Mesenchymal stem cell (in vitro differentiated cells and primary cell): Measurements from ENCODE around the gene ADAMTSL1.
A peak's percentile ranks its signal among the peaks of the same experiment; 100 is the strongest.

Experiments used
- DNase-seq: peaks from one replicate; pipeline ENCODE4 v3.0.0-alpha.2; 2013
- H2AFZ ChIP-seq: one replicate; pipeline ENCODE4 v1.6.1; 2013; ENCODE audit warnings: low read depth, mild to moderate bottlenecking, control low read depth, inconsistent platforms, low read length, moderate library complexity
- H2AK5ac ChIP-seq: 2 replicates; pipeline ENCODE4 v1.6.1; 2013; ENCODE audit warnings: low read length, moderate library complexity, mild to moderate bottlenecking, inconsistent platforms; ENCODE audit not compliant: severe bottlenecking
- H2BK120ac ChIP-seq: one replicate; pipeline ENCODE4 v1.6.1; 2013; ENCODE audit warnings: low read depth, mild to moderate bottlenecking, inconsistent platforms, low read length, moderate library complexity
- H2BK12ac ChIP-seq, 2 experiments: one replicate each; pipeline ENCODE4 v1.6.1; 2013; ENCODE audit warnings: inconsistent platforms in 2 of 2, low read length in 2 of 2, mild to moderate bottlenecking in 2 of 2, moderate library complexity in 2 of 2, control low read depth in 1 of 2
- H2BK15ac ChIP-seq: one replicate; pipeline ENCODE4 v1.6.1; 2013; ENCODE audit warnings: mild to moderate bottlenecking, low read depth, inconsistent platforms; ENCODE audit not compliant: poor library complexity, severe bottlenecking
- H2BK5ac ChIP-seq: 2 replicates; pipeline ENCODE4 v1.6.1; 2013; ENCODE audit warnings: low read depth, mild to moderate bottlenecking, low read length, control low read depth, inconsistent platforms; ENCODE audit not compliant: poor library complexity, severe bottlenecking
- H3K14ac ChIP-seq, 2 experiments: one replicate each; pipeline ENCODE4 v1.6.1; 2013; ENCODE audit warnings: inconsistent platforms in 2 of 2, low read length in 2 of 2, control low read depth in 1 of 2, mild to moderate bottlenecking in 1 of 2, moderate library complexity in 1 of 2
- H3K18ac ChIP-seq, 2 experiments: one replicate each; pipeline ENCODE4 v1.6.1; 2013; ENCODE audit warnings: inconsistent platforms in 2 of 2, low read length in 2 of 2, control low read depth in 1 of 2, low read depth in 1 of 2, mild to moderate bottlenecking in 1 of 2
- H3K23ac ChIP-seq, 2 experiments: one replicate each; pipeline ENCODE4 v1.6.1; 2013; ENCODE audit warnings: inconsistent platforms in 2 of 2, low read length in 2 of 2, mild to moderate bottlenecking in 2 of 2, moderate library complexity in 2 of 2, control low read depth in 1 of 2
- H3K27ac ChIP-seq: 2 replicates; pipeline ENCODE4 v1.5.1; 2013; ENCODE audit warnings: mild to moderate bottlenecking, moderate library complexity, low read length, control low read depth, inconsistent platforms; ENCODE audit not compliant: poor library complexity, severe bottlenecking
- H3K27me3 ChIP-seq, 2 experiments: 2 replicates each; pipeline versions ENCODE4 v1.6.1 to v1.7.0; 2013; ENCODE audit warnings: low read length in 2 of 2, mild to moderate bottlenecking in 2 of 2, moderate library complexity in 2 of 2, control low read depth in 1 of 2, inconsistent platforms in 1 of 2; ENCODE audit not compliant: control insufficient read depth in 1 of 2, insufficient read depth in 1 of 2
- H3K36me3 ChIP-seq, 2 experiments: 2 replicates each; pipeline versions ENCODE4 v1.6.1 to v1.7.0; 2013; ENCODE audit warnings: low read length in 2 of 2, control low read depth in 1 of 2, inconsistent platforms in 1 of 2, low read depth in 1 of 2, mild to moderate bottlenecking in 1 of 2; ENCODE audit not compliant: insufficient read depth in 2 of 2, control insufficient read depth in 1 of 2
- H3K4ac ChIP-seq, 2 experiments: one replicate each; pipeline ENCODE4 v1.6.1; 2013; ENCODE audit warnings: inconsistent platforms in 2 of 2, low read length in 2 of 2, mild to moderate bottlenecking in 2 of 2, moderate library complexity in 2 of 2, control low read depth in 1 of 2, low read depth in 1 of 2
- H3K4me1 ChIP-seq: 2 replicates; pipeline ENCODE4 v1.6.1; 2013; ENCODE audit warnings: low read depth, low read length, control low read depth; ENCODE audit not compliant: control insufficient read depth, insufficient read depth
- H3K4me2 ChIP-seq: 2 replicates; pipeline ENCODE4 v1.6.1; 2013; ENCODE audit warnings: low read length, mild to moderate bottlenecking, inconsistent platforms; ENCODE audit not compliant: poor library complexity, severe bottlenecking
- H3K4me3 ChIP-seq, 2 experiments: 2 replicates each; pipeline versions ENCODE4 v1.5.1 to v1.7.0; 2013; ENCODE audit warnings: low read length in 2 of 2, mild to moderate bottlenecking in 2 of 2, control low read depth in 1 of 2, low read depth in 1 of 2; ENCODE audit not compliant: insufficient read depth in 1 of 2
- H3K79me1 ChIP-seq: replicated peaks from 2 replicates; pipeline ENCODE4 v1.6.1; 2013; ENCODE audit warnings: mild to moderate bottlenecking, control low read depth, low read length, inconsistent platforms; ENCODE audit not compliant: poor library complexity, severe bottlenecking
- H3K9ac ChIP-seq: 2 replicates; pipeline ENCODE4 v1.7.0; 2013; ENCODE audit warnings: mild to moderate bottlenecking, low read length, moderate library complexity
- H3K9me3 ChIP-seq: 2 replicates; pipeline ENCODE4 v1.7.0; 2013; ENCODE audit warnings: mild to moderate bottlenecking, low read length; ENCODE audit not compliant: control insufficient read depth
- H4K8ac ChIP-seq: one replicate; pipeline ENCODE4 v1.6.1; 2013; ENCODE audit warnings: inconsistent platforms, mild to moderate bottlenecking, low read length, moderate library complexity
- H4K91ac ChIP-seq: one replicate; pipeline ENCODE4 v1.6.1; 2013; ENCODE audit warnings: mild to moderate bottlenecking, low read length, inconsistent platforms
- WGBS: methylation state at CpG from one replicate; pipeline ENCODE4 v1.1.7; 2013; ENCODE audit warnings: mixed read lengths; 5-methylcytosine and 5-hydroxymethylcytosine counted together

The ADAMTSL1 gene

GRCh38 chr9:18806232-18807080 lies 332.5 kb downstream of the ADAMTSL1 start:
- Histone ChIP-seq H2BK5ac (no peak overlapping the region), H2BK12ac (no peak overlapping the region), H4K8ac (no peak overlapping the region), H2AK5ac (no peak overlapping the region), H2BK15ac (no peak overlapping the region), H3K4me2 (no peak overlapping the region), H3K27ac (no peak overlapping the region), H3K4ac (no peak overlapping the region), H2BK120ac (no peak overlapping the region), H3K79me1 (peaks cover 1% of the 10 kb centered on the region), H3K14ac (no peak overlapping the region), H2AFZ (no peak overlapping the region), H3K27me3 (no peaks in the 10 kb centered on the region), H3K18ac (no peak overlapping the region), H4K91ac (no peak overlapping the region), H3K36me3 (peaks cover 3 to 94% of the 10 kb centered on the region in 2 experiments), H3K9ac (no peak overlapping the region), H3K23ac (no peak overlapping the region), H3K9me3 (no peaks in the 10 kb centered on the region), H3K4me3 (no peak overlapping the region), H3K4me1 (no peaks in the 10 kb centered on the region)
- 83% methylated on average over 5 of the region's 6 CpGs for WGBS
- no peak for DNase-seq

GRCh38 chr9:18810581-18810980 lies 336.6 kb downstream of the ADAMTSL1 start:
- H2AK5ac ChIP-seq, result no peak overlapping the region
- H4K91ac ChIP-seq, result no peak overlapping the region
- H3K27ac ChIP-seq, result no peak overlapping the region
- no peak overlapping the region for H3K14ac ChIP-seq
- H3K36me3 ChIP-seq, result peaks cover 3 to 86% of the 10 kb centered on the region in 2 experiments
- no peak overlapping the region for H3K4me3 ChIP-seq
- H3K4me1 ChIP-seq, result no peaks in the 10 kb centered on the region
- H3K79me1 ChIP-seq, result peaks cover 1% of the 10 kb centered on the region
- no peak for DNase-seq
- no peak overlapping the region for H2BK5ac ChIP-seq
- no peak overlapping the region for H4K8ac ChIP-seq
- no peak overlapping the region for H3K9ac ChIP-seq
- H2BK15ac ChIP-seq, result no peak overlapping the region
- no peak overlapping the region for H3K4me2 ChIP-seq
- no CpG with 5 or more reads among the region's 1 CpG for WGBS
- H3K9me3 ChIP-seq, result peaks cover 9% of the 10 kb centered on the region
- no peak overlapping the region for H2BK12ac ChIP-seq
- H2BK120ac ChIP-seq, result no peak overlapping the region
- H2AFZ ChIP-seq, result no peak overlapping the region
- H3K27me3 ChIP-seq, result no peaks in the 10 kb centered on the region
- no peak overlapping the region for H3K4ac ChIP-seq
- no peak overlapping the region for H3K23ac ChIP-seq
- no peak overlapping the region for H3K18ac ChIP-seq

- Histone ChIP-seq H2BK12ac (no peak overlapping the region), H3K23ac (no peak overlapping the region), H2BK120ac (no peak overlapping the region), H3K14ac (peak overlapping the region in 1 of 2 experiments; percentile 15), H3K9me3 (peaks cover 9% of the 10 kb centered on the region), H3K4me3 (no peak overlapping the region), H2BK15ac (no peak overlapping the region), H3K36me3 (peaks cover 3 to 84% of the 10 kb centered on the region in 2 experiments), H3K18ac (no peak overlapping the region), H3K4ac (no peak overlapping the region), H2BK5ac (no peak overlapping the region), H2AK5ac (peak overlapping the region; percentile 37), H3K79me1 (peaks cover 1% of the 10 kb centered on the region), H2AFZ (no peak overlapping the region), H3K4me2 (no peak overlapping the region), H3K9ac (no peak overlapping the region), H3K4me1 (no peaks in the 10 kb centered on the region), H3K27ac (no peak overlapping the region), H3K27me3 (no peaks in the 10 kb centered on the region), H4K91ac (no peak overlapping the region), H4K8ac (no peak overlapping the region)
- DNase-seq, result no peak
- no CpG with 5 or more reads among the region's 2 CpGs for WGBS
Measured at GRCh38 chr9:18811171-18811570, 337.2 kb downstream of the ADAMTSL1 start.

DNA sequence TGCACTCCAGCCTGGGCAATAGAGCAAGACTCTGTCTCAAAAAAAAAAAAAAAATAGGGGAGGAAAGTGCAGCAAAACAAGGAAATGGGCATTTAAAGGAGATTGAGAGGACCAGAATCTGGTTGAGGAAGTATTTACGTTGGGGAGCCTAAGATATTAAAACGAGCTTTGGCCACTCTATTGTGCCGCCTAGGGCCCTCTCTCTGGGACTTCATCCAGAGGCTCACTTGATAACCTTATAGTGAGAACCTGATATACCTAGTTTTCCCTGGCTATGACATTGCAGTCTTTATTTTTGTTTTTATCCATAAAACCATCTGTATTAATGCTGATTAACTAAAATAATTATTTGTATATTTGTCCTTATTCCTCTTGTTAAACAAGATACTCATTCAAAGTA lies 345.5 kb downstream of the ADAMTSL1 start:
- H3K4me2 ChIP-seq, result no peak overlapping the region
- no peak overlapping the region for H3K14ac ChIP-seq
- no peak overlapping the region for H2BK120ac ChIP-seq
- H3K9me3 ChIP-seq, result no peaks in the 10 kb centered on the region
- no peak overlapping the region for H2AFZ ChIP-seq
- H3K4ac ChIP-seq, result no peak overlapping the region
- H3K36me3 ChIP-seq, result peaks cover 3 to 90% of the 10 kb centered on the region in 2 experiments
- no peak overlapping the region for H4K8ac ChIP-seq
- no peak overlapping the region for H4K91ac ChIP-seq
- H3K27ac ChIP-seq, result no peak overlapping the region
- no peak overlapping the region for H3K23ac ChIP-seq
- no peaks in the 10 kb centered on the region for H3K27me3 ChIP-seq
- no peak overlapping the region for H2BK15ac ChIP-seq
- DNase-seq, result no peak
- H2AK5ac ChIP-seq, result no peak overlapping the region
- no peak overlapping the region for H2BK12ac ChIP-seq
- no peak overlapping the region for H3K18ac ChIP-seq
- 77% methylated on average over 2 of the region's 3 CpGs for WGBS
- H3K4me3 ChIP-seq, result no peak overlapping the region
- no peaks in the 10 kb centered on the region for H3K4me1 ChIP-seq
- no peak overlapping the region for H3K9ac ChIP-seq
- no peaks in the 10 kb centered on the region for H3K79me1 ChIP-seq
- H2BK5ac ChIP-seq, result no peak overlapping the region
